Activated CD8-positive, alpha-beta memory T cell treated with anti-CD3 and anti-CD28 coated beads, Interleukin-2, amount 10 ng/mL, durations not matched to agents 7 days and 5 days (primary cell): ENCODE measurements around the gene TMEM51. TPM values are rescaled to one million over a fixed set of nuclear protein-coding genes. Genes with fewer than 3 reads are reported as not detected.

Experiments used
- ATAC-seq: fragments of 150-1000 bp; cut with Tn5 transposase; one replicate; pipeline ENCODE4 v1.10.0; 2021; ENCODE audit warnings: moderate library complexity
- CTCF ChIA-PET: fragments of 350-600 bp; sonication (Branson Sonifier 250); formaldehyde crosslinking; loops from one replicate; lab custom pipeline; 2021; ENCODE audit warnings: antibody characterized with exemption; lab: Charles Lee
- DNase-seq: peaks from one replicate; pipeline ENCODE4 v3.0.0-alpha.2; 2020
- H3K27ac Mint-ChIP-seq: one replicate; pipeline ENCODE4 v1.8.0; 2021; ENCODE audit warnings: mild to moderate bottlenecking, mixed read lengths
- H3K27me3 Mint-ChIP-seq: one replicate; pipeline ENCODE4 v1.8.0; 2021; ENCODE audit warnings: mixed read lengths
- H3K36me3 Mint-ChIP-seq: one replicate; pipeline ENCODE4 v1.8.0; 2021; ENCODE audit warnings: mild to moderate bottlenecking, mixed read lengths
- H3K4me1 Mint-ChIP-seq: one replicate; pipeline ENCODE4 v1.8.0; 2021; ENCODE audit warnings: mixed read lengths
- H3K4me3 Mint-ChIP-seq: one replicate; pipeline ENCODE4 v1.8.0; 2021; ENCODE audit warnings: mild to moderate bottlenecking, moderate library complexity, mixed read lengths
- H3K9me3 Mint-ChIP-seq: one replicate; pipeline ENCODE4 v1.8.0; 2022; ENCODE audit warnings: low read depth, mixed read lengths
- total RNA-seq, 2 experiments: library from RNA; stranded (reverse); gene quantifications; one replicate each; pipeline ENCODE4 v1.2.3, GENCODE V29; 2021

Gene TMEM51
- not detected for total RNA-seq

GRCh38 chr1:15153184-15153841, at the start of gene TMEM51:
Gene TMEM51 (plus strand): TSS chr1:15153747. CDS start chr1:15215088, 61,341 bp downstream.
- Mint-ChIP-seq H3K9me3 (no peaks in the 10 kb centered on the region), H3K4me3 (no peak within 1 kb of the TSS), H3K4me1 (peaks cover 15% of the 10 kb centered on the region), H3K36me3 (no peaks in the 10 kb centered on the region), H3K27ac (no peak within 1 kb of the TSS), H3K27me3 (peaks cover 69% of the 10 kb centered on the region)
- no peak for DNase-seq
- no peak for ATAC-seq
- CTCF ChIA-PET = interaction anchor here (0.6 to 3.1 kb wide), 5 partner anchors 25 to 156 kb away, joined by 3 to 8 read pairs (median 4); no protein-coding TSS in a partner anchor

GRCh38 chr1:15103906-15104305, 49.6 kb upstream of the TMEM51 start:
- ATAC-seq (no peak), DNase-seq (no peak)
- CTCF ChIA-PET = no interaction called here
- peaks cover 12% of the 10 kb centered on the region for H3K4me1 Mint-ChIP-seq
- peaks cover 17% of the 10 kb centered on the region for H3K27me3 Mint-ChIP-seq
- no peaks in the 10 kb centered on the region for H3K36me3 Mint-ChIP-seq
- H3K9me3 Mint-ChIP-seq = peaks cover 2% of the 10 kb centered on the region
- no peak overlapping the region for H3K4me3 Mint-ChIP-seq
- H3K27ac Mint-ChIP-seq = no peak overlapping the region

GRCh38 chr1:15104768-15105167, 48.8 kb upstream of the TMEM51 start:
- Mint-ChIP-seq H3K4me1 (peaks cover 12% of the 10 kb centered on the region), H3K4me3 (no peak overlapping the region), H3K27ac (no peak overlapping the region), H3K27me3 (peaks cover 17% of the 10 kb centered on the region), H3K36me3 (no peaks in the 10 kb centered on the region), H3K9me3 (peaks cover 2% of the 10 kb centered on the region)
- no peak for DNase-seq
- no peak for ATAC-seq
- CTCF ChIA-PET = interaction anchor here (0.5 to 1.2 kb wide), 3 partner anchors 24 to 161 kb away, joined by 3 read pairs; no protein-coding TSS in a partner anchor

GRCh38 chr1:15106608-15107007, 46.9 kb upstream of the TMEM51 start:
- Mint-ChIP-seq H3K4me3 (no peak overlapping the region), H3K27me3 (peaks cover 9% of the 10 kb centered on the region), H3K27ac (no peak overlapping the region), H3K36me3 (no peaks in the 10 kb centered on the region), H3K9me3 (peaks cover 2% of the 10 kb centered on the region), H3K4me1 (peaks cover 8% of the 10 kb centered on the region)
- CTCF ChIA-PET = no interaction called here
- DNase-seq = no peak
- ATAC-seq = no peak

- CTCF ChIA-PET = interaction anchor here (0.7 to 2.5 kb wide), 2 partner anchors 14 to 21 kb away, joined by 3 to 9 read pairs; no protein-coding TSS in a partner anchor
- no peak for DNase-seq
- Mint-ChIP-seq H3K4me3 (no peak overlapping the region), H3K27me3 (peaks cover 9% of the 10 kb centered on the region), H3K4me1 (peaks cover 14% of the 10 kb centered on the region), H3K27ac (no peak overlapping the region), H3K9me3 (peaks cover 2% of the 10 kb centered on the region), H3K36me3 (no peaks in the 10 kb centered on the region)
- no peak for ATAC-seq
Observed at GRCh38 chr1:15107058-15107687, 46.4 kb upstream of the TMEM51 start.

- CTCF ChIA-PET = interaction anchor here (2.5 kb wide), 1 partner anchor 20 kb away, joined by 9 read pairs; no protein-coding TSS in a partner anchor
- Mint-ChIP-seq H3K27ac (no peak overlapping the region), H3K4me3 (no peak overlapping the region), H3K27me3 (peaks cover 10% of the 10 kb centered on the region), H3K4me1 (peaks cover 21% of the 10 kb centered on the region), H3K9me3 (peaks cover 2% of the 10 kb centered on the region), H3K36me3 (no peaks in the 10 kb centered on the region)
- DNase-seq = no peak
- ATAC-seq = no peak
Observed at GRCh38 chr1:15107911-15108310, 45.6 kb upstream of the TMEM51 start.

- CTCF ChIA-PET = interaction anchor here (1.1 kb wide), 2 partner anchors 10 to 194 kb away, joined by 3 read pairs; no protein-coding TSS in a partner anchor
- no peaks in the 10 kb centered on the region for H3K9me3 Mint-ChIP-seq
- H3K4me3 Mint-ChIP-seq = no peak overlapping the region
- ATAC-seq (no peak), DNase-seq (no peak)
- H3K27ac Mint-ChIP-seq = no peak overlapping the region
- H3K4me1 Mint-ChIP-seq = peaks cover 21% of the 10 kb centered on the region
- H3K36me3 Mint-ChIP-seq = no peaks in the 10 kb centered on the region
- H3K27me3 Mint-ChIP-seq = peaks cover 13% of the 10 kb centered on the region
Observed at GRCh38 chr1:15110128-15110866, 43.2 kb upstream of the TMEM51 start.

GRCh38 chr1:15110867-15111230, 42.7 kb upstream of the TMEM51 start:
- CTCF ChIA-PET = interaction anchor here (1.1 kb wide), 2 partner anchors 11 to 193 kb away, joined by 3 read pairs; no protein-coding TSS in a partner anchor
- DNase-seq (no peak), ATAC-seq (no peak)
- Mint-ChIP-seq H3K27ac (no peak overlapping the region), H3K4me1 (peaks cover 21% of the 10 kb centered on the region), H3K27me3 (peaks cover 16% of the 10 kb centered on the region), H3K4me3 (no peak overlapping the region), H3K9me3 (no peaks in the 10 kb centered on the region), H3K36me3 (no peaks in the 10 kb centered on the region)

GRCh38 chr1:15113146-15113545, 40.4 kb upstream of the TMEM51 start:
- no peak overlapping the region for H3K4me3 Mint-ChIP-seq
- H3K4me1 Mint-ChIP-seq = peaks cover 18% of the 10 kb centered on the region
- no peak overlapping the region for H3K27ac Mint-ChIP-seq
- ATAC-seq = no peak
- CTCF ChIA-PET = interaction anchor here (0.7 to 1.0 kb wide), 2 partner anchors 54 to 210 kb away, joined by 3 read pairs; no protein-coding TSS in a partner anchor
- H3K27me3 Mint-ChIP-seq = peaks cover 12% of the 10 kb centered on the region
- no peaks in the 10 kb centered on the region for H3K9me3 Mint-ChIP-seq
- DNase-seq = no peak
- no peaks in the 10 kb centered on the region for H3K36me3 Mint-ChIP-seq

GRCh38 chr1:15114884-15115283, 38.7 kb upstream of the TMEM51 start:
- Mint-ChIP-seq H3K27ac (no peak overlapping the region), H3K4me3 (no peak overlapping the region), H3K27me3 (peaks cover 18% of the 10 kb centered on the region), H3K36me3 (no peaks in the 10 kb centered on the region), H3K9me3 (no peaks in the 10 kb centered on the region), H3K4me1 (peaks cover 15% of the 10 kb centered on the region)
- DNase-seq (no peak), ATAC-seq (no peak)
- CTCF ChIA-PET = interaction anchor here (3.4 kb wide), 1 partner anchor 14 kb away, joined by 13 read pairs; no protein-coding TSS in a partner anchor

GRCh38 chr1:15115542-15116330, 37.8 kb upstream of the TMEM51 start:
- peaks cover 22% of the 10 kb centered on the region for H3K27me3 Mint-ChIP-seq
- peaks cover 15% of the 10 kb centered on the region for H3K4me1 Mint-ChIP-seq
- H3K36me3 Mint-ChIP-seq = no peaks in the 10 kb centered on the region
- H3K9me3 Mint-ChIP-seq = no peaks in the 10 kb centered on the region
- DNase-seq (no peak), ATAC-seq (no peak)
- CTCF ChIA-PET = interaction anchor here (3.4 kb wide), 1 partner anchor 13 kb away, joined by 13 read pairs; no protein-coding TSS in a partner anchor
- no peak overlapping the region for H3K4me3 Mint-ChIP-seq
- H3K27ac Mint-ChIP-seq = no peak overlapping the region

GRCh38 chr1:15116966-15117365, 36.6 kb upstream of the TMEM51 start:
- no peaks in the 10 kb centered on the region for H3K36me3 Mint-ChIP-seq
- H3K4me3 Mint-ChIP-seq = no peak overlapping the region
- H3K27ac Mint-ChIP-seq = no peak overlapping the region
- no peak for ATAC-seq
- peaks cover 10% of the 10 kb centered on the region for H3K4me1 Mint-ChIP-seq
- DNase-seq = no peak
- no peaks in the 10 kb centered on the region for H3K9me3 Mint-ChIP-seq
- H3K27me3 Mint-ChIP-seq = peaks cover 26% of the 10 kb centered on the region
- CTCF ChIA-PET = interaction anchor here (3.4 kb wide), 1 partner anchor 12 kb away, joined by 13 read pairs; no protein-coding TSS in a partner anchor
